GM20000 (cell line): ENCODE measurements around the gene PAX8.

ENCODE experiments used
- DNase-seq: peaks from one replicate; pipeline ENCODE4 v3.0.0; 2012; ENCODE audit warnings: low spot score
- CTCF ChIP-seq: IDR thresholded peaks from 2 replicates; pipeline ENCODE4 v1.5.1; 2012; ENCODE audit warnings: mild to moderate bottlenecking, control low read depth; ENCODE audit errors: extremely low read depth, missing control alignments

Gene PAX8

GRCh38 chr2:113274432-113274831, 4.3 kb downstream of the PAX8 start:
- no peak for DNase-seq
- TF ChIP-seq CTCF, result no peak

GRCh38 chr2:113273981-113274380, 4.7 kb downstream of the PAX8 start:
- no peak for TF ChIP-seq CTCF
- no peak for DNase-seq

GRCh38 chr2:113273027-113273551, 5.6 kb downstream of the PAX8 start:
- TF ChIP-seq CTCF, result no peak
- DNase-seq, result no peak

- no peak for DNase-seq
- no peak for TF ChIP-seq CTCF
Observed at GRCh38 chr2:113272477-113272876, 6.2 kb downstream of the PAX8 start.

- no peak for TF ChIP-seq CTCF
- DNase-seq, result no peak
Observed at GRCh38 chr2:113268621-113269360, 9.9 kb downstream of the PAX8 start.

- no peak for TF ChIP-seq CTCF
- no peak for DNase-seq
Observed at GRCh38 chr2:113266431-113266830, 12.3 kb downstream of the PAX8 start.

GRCh38 chr2:113264713-113265403, 13.9 kb downstream of the PAX8 start:
- no peak for DNase-seq
- TF ChIP-seq CTCF, result no peak
